Measurements from ENCODE around the gene ISG20L2. TPM values are rescaled to one million over a fixed set of nuclear protein-coding genes. Genes with fewer than 3 reads are reported as not detected.

ISG20L2 gene
- total RNA-seq, 1 experiment from 2014 or later, result 41.7 TPM

GRCh38 chr1:156738407-156738806 lies 9.8 kb upstream of the ISG20L2 start:
- CTCF ChIA-PET, result interaction anchor here (1.1 to 1.3 kb wide), 2 partner anchors 12 to 49 kb away, joined by 4 to 5 read pairs; no protein-coding TSS in a partner anchor
- Histone ChIP-seq H3K27me3 (ENCODE audit: insufficient read depth, low read length) (no peaks in the 10 kb centered on the region), H3K4me1 (ENCODE audit: control insufficient read depth in 1 of 2, insufficient read depth in 2 of 2, low read length in 2 of 2) (peaks cover 11 to 16% of the 10 kb centered on the region in 2 experiments), H3K4me3 (replicated peaks in 1 of 2; ENCODE audit: low read depth in 1 of 2, low read length in 2 of 2) (no peak overlapping the region), H4K20me1 (ENCODE audit: insufficient read depth) (no peaks in the 10 kb centered on the region), H3K27ac (ENCODE audit: low read depth, low read length) (no peak overlapping the region), H3K36me3 (ENCODE audit: control insufficient read depth in 1 of 2, insufficient read depth in 2 of 2, low read length in 2 of 2) (peaks cover 19 to 22% of the 10 kb centered on the region in 2 experiments; a peak in 3 of 4 replicates), H3K9me3 (ENCODE audit: control insufficient read depth in 1 of 2, insufficient read depth in 1 of 2, low read depth in 1 of 2, low read length in 2 of 2) (no peaks in the 10 kb centered on the region), H3K79me2 (ENCODE audit: insufficient read depth, low read length) (peaks cover 30% of the 10 kb centered on the region), H3K9ac (ENCODE audit: low read length) (no peak overlapping the region), H3K9me2 (ENCODE audit: insufficient read depth) (no peaks in the 10 kb centered on the region), H2AFZ (ENCODE audit: low read depth, low read length, poor library complexity, severe bottlenecking) (no peak overlapping the region), H3K4me2 (ENCODE audit: low read length) (no peak overlapping the region)
- BruUV-seq (replicated peaks), result no TSS peak
- POLR2A ChIA-PET, result interaction anchor here (1.2 kb wide), 1 partner anchor 10 kb away, joined by 3 read pairs; the partner anchor contains the start of genes ISG20L2 and METTL25B
- intact Hi-C loops (cut with micrococcal nuclease), result no loop called here
- TF ChIP-seq SIN3A (IDR thresholded peaks at IDR 0.05; ENCODE audit: low read depth) (no peak), POLR2A (IDR thresholded peaks at IDR 0.05; ENCODE audit: borderline replicate concordance, extremely low read depth, insufficient read depth, insufficient read length) (no peak), RAD21 (IDR thresholded peaks at IDR 0.05; ENCODE audit: low read depth) (no peak), CTCF (IDR thresholded peaks at IDR 0.05 in 2 of 3, conservative IDR thresholded peaks at IDR 0.05 in 1 of 3; ENCODE audit: borderline replicate concordance in 1 of 3, insufficient read depth in 1 of 3, low read depth in 2 of 3, low read length in 2 of 3) (no peak), EGR1 (IDR thresholded peaks at IDR 0.05; ENCODE audit: low read depth) (no peak), ZNF274 (IDR thresholded peaks at IDR 0.05; ENCODE audit: low read depth, low read length) (no peak), EZH2phosphoT487 (IDR thresholded peaks at IDR 0.05; ENCODE audit: borderline replicate concordance) (no peak), ATF3 (IDR thresholded peaks at IDR 0.05) (no peak), ZBTB33 (IDR thresholded peaks at IDR 0.05; ENCODE audit: extremely low read depth, insufficient replicate concordance, low read length) (no peak), MAX (IDR thresholded peaks at IDR 0.05) (no peak), REST (IDR thresholded peaks at IDR 0.05; ENCODE audit: low read depth) (no peak), FOSL1 (IDR thresholded peaks at IDR 0.05; ENCODE audit: low read depth) (no peak)
- ATAC-seq, result no peak
- no peak for DNase-seq (ENCODE audit: low read depth, low spot score)
- RAD21 ChIA-PET (ENCODE audit: low non-redundant PET in 1 of 2, low total read pairs in 2 of 2, uncharacterized antibody in 2 of 2, unreplicated experiment in 2 of 2), result no interaction called here

Data from HCT116 (cell line).